ENCODE results near the gene SLC39A5. TPM values are rescaled to one million over a fixed set of nuclear protein-coding genes. Genes with fewer than 3 reads are reported as not detected.

Gene SLC39A5
- polyA plus RNA-seq, 1 donor from 2014 or later, result 0.33 TPM

- Histone ChIP-seq H3K9me3 (ENCODE audit: low read length) (no peaks in the 10 kb centered on the region), H3K9me2 (ENCODE audit: insufficient read depth, low read length) (no peaks in the 10 kb centered on the region), H3K27ac (ENCODE audit: low read length) (no peak overlapping the region), H4K20me1 (ENCODE audit: insufficient read depth) (no peaks in the 10 kb centered on the region), H3F3A (ENCODE audit: insufficient read depth, low read length, poor library complexity, severe bottlenecking) (no peaks in the 10 kb centered on the region), H3K4me2 (ENCODE audit: low read length) (no peak overlapping the region), H3K27me3 (ENCODE audit: insufficient read depth, low read depth, low read length) (no peaks in the 10 kb centered on the region), H3K79me2 (replicated peaks; ENCODE audit: insufficient read depth, low read length) (no peaks in the 10 kb centered on the region), H2AFZ (ENCODE audit: low read depth, low read length) (no peak overlapping the region), H3K36me3 (ENCODE audit: insufficient read depth, low read length) (peaks cover 6% of the 10 kb centered on the region), H3K4me3 (ENCODE audit: low read length) (no peak overlapping the region), H3K9ac (ENCODE audit: low read length) (no peak overlapping the region)
- TF ChIP-seq SMC3 (conservative IDR thresholded peaks at IDR 0.05; ENCODE audit: poor library complexity) (no peak), REST (IDR thresholded peaks at IDR 0.05; ENCODE audit: borderline replicate concordance) (no peak), TAF1 (IDR thresholded peaks at IDR 0.05; ENCODE audit: low read depth) (no peak), RAD21 (conservative IDR thresholded peaks at IDR 0.05) (no peak), CTCF (IDR thresholded peaks at IDR 0.05; ENCODE audit: poor library complexity, severe bottlenecking) (no peak)
These were observed 24.4 kb upstream of the SLC39A5 start for GRCh38 chr12:56205445-56205844.

- H3K9me3 ChIP-seq (ENCODE audit: low read length), result no peaks in the 10 kb centered on the region
- no peak overlapping the region for H3K9ac ChIP-seq (ENCODE audit: low read length)
- H3K9me2 ChIP-seq (ENCODE audit: insufficient read depth, low read length), result no peaks in the 10 kb centered on the region
- no peaks in the 10 kb centered on the region for H3F3A ChIP-seq (ENCODE audit: insufficient read depth, low read length, poor library complexity, severe bottlenecking)
- no peaks in the 10 kb centered on the region for H3K79me2 ChIP-seq (replicated peaks; ENCODE audit: insufficient read depth, low read length)
- H3K36me3 ChIP-seq (ENCODE audit: insufficient read depth, low read length), result peaks cover 6% of the 10 kb centered on the region
- H2AFZ ChIP-seq (ENCODE audit: low read depth, low read length), result no peak overlapping the region
- H3K4me3 ChIP-seq (ENCODE audit: low read length), result no peak overlapping the region
- no peak overlapping the region for H3K4me2 ChIP-seq (ENCODE audit: low read length)
- H3K27me3 ChIP-seq (ENCODE audit: insufficient read depth, low read depth, low read length), result no peaks in the 10 kb centered on the region
- H3K27ac ChIP-seq (ENCODE audit: low read length), result no peak overlapping the region
- no peaks in the 10 kb centered on the region for H4K20me1 ChIP-seq (ENCODE audit: insufficient read depth)
- TF ChIP-seq EZH2 (IDR thresholded peaks at IDR 0.05; ENCODE audit: borderline replicate concordance, insufficient read depth, low read length, poor library complexity, severe bottlenecking) (no peak), CTCF (IDR thresholded peaks at IDR 0.05; ENCODE audit: poor library complexity, severe bottlenecking) (peak; percentile 47), POLR2AphosphoS5 (IDR thresholded peaks at IDR 0.05) (no peak), REST (IDR thresholded peaks at IDR 0.05; ENCODE audit: borderline replicate concordance) (no peak), MXI1 (conservative IDR thresholded peaks at IDR 0.05; ENCODE audit: poor library complexity, severe bottlenecking) (no peak), SMC3 (conservative IDR thresholded peaks at IDR 0.05; ENCODE audit: poor library complexity) (peak; percentile 23)
These were observed 23.2 kb upstream of the SLC39A5 start for GRCh38 chr12:56206452-56207166.
